HPDE6-E6E7 (cell line): ENCODE results near the gene PAGE1.
"Not testable (repeated sequence)": the region's sequence is repeated elsewhere in the genome, so short reads cannot be mapped to it uniquely, and the experiment has no call there.

ENCODE experiments used
- DNase-seq: peaks from one replicate; pipeline ENCODE4 v3.0.0; 2011; ENCODE audit warnings: missing footprints; ENCODE audit errors: extremely low spot score

Gene PAGE1

DNA sequence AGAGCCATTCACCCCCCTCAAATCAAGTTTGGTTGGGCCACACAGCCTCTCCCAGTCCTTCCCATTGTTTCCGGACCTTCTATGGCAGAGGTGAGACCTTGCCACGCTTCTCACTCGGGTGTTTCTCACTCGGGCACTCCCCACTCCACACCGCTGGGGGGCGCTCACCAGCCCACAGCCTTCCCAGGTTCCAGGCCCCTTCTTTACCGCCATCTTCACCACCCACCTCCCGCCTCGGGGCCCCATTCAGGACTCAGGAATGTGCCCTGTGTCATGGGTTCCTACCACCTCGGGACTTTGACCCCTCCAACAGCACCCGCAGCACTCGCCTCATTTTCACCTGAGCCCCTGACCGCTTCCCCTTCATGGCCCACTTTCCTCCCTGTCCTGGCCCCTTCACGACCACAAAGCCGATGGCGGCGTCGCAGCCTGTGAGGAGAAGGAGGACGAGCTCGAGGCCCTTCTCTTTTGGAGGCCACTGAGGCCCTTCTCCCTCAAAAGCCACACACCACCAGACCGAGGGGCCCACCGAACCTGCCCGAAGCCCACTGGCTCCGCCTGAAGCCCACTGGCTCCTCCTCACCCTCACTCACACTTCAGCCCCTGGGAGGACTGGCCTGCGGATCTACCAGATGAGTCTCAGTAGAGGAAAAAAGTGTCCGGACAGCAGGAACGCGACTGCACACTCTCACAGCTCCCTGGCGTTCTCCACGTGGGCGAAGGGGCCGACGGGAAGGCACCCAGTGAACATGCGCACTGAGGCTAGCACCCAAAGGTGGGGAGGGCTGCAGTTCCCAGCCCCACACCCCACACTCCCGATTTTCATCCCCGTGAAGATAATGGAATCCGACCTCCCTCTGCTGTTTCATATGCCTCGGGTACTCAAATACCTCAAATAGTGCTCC lies at the start of gene PAGE1:
PAGE1 (minus strand) TSS at position 709 of the 905 bp plus-strand sequence. CDS start 1,214 bp downstream, outside the sequence.
- no peak for DNase-seq

- DNase-seq = not testable (repeated sequence)
Measured at GRCh38 chrX:49741501-49741900, 45.7 kb upstream of the PAGE1 start.

- DNase-seq = no peak
Measured at GRCh38 chrX:49727847-49728246, 32.1 kb upstream of the PAGE1 start.

DNA sequence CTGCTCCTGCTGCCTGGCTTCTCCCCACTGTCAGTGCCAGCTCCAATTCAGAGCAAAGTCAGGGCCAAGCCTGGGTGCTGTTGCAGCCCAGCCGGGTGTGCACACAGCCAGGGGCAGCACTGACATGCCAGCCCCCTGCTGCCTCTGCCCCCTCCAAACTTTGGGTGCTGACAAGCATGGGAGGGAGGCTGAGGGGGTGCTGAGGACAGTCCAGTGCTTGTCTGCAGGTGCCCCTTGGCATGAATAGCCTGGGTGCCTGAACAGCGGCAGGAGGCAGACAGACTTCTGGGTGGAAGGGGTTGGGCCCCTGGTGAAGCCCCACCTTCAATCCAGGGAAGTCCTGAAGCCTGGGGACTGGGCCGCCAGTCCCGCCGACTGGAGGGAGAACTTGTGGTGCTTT lies 31.2 kb upstream of the PAGE1 start:
- DNase-seq = no peak

GRCh38 chrX:49725923-49726904 lies 30.4 kb upstream of the PAGE1 start:
- DNase-seq = no peak

DNA sequence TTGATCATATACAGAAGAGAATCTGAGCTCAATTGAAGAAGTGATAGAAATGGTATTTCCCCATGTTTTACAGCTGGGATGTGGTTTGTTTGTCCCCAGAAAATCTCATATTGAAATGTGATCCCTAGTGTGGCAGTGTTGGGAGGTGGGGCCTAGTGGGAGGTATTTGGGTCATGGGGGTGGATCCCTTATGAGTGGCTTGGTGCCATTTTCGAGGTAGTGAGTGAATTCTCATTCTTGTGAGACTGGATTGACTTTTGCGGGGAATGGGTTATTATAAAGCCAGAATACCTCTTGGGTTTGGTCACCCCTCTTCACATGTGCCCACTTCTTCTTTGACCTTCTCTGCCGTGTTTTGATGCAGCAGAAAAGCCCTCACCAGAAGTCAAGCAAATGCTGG lies 29.6 kb upstream of the PAGE1 start:
- DNase-seq = no peak

DNA sequence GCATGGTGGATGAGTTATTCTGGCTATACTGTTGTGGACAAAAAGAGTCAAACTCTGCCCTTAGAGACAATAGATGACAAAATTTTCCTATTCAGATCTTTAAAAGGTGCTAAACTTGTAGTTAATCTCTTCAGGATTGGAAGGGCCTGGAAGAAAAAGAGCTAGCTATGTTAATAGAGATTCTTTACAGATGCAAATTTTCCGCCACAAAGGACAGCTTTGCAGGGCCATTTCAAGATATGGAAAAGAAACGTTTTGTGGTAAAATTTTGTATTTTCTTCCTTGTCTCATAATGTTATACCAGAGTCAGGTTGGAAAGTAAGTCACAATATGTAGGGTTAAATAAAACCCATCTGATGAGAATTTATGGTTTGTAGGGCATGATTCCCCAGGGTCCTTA lies 24.3 kb upstream of the PAGE1 start:
- DNase-seq = not testable (repeated sequence)

GRCh38 chrX:49712577-49712976 lies 16.8 kb upstream of the PAGE1 start:
- no peak for DNase-seq

GRCh38 chrX:49710744-49711319 lies 15.0 kb upstream of the PAGE1 start:
- no peak for DNase-seq

GRCh38 chrX:49704691-49705404 lies 9.1 kb upstream of the PAGE1 start:
- DNase-seq = no peak

- no peak for DNase-seq
Measured at GRCh38 chrX:49701933-49702332, 6.1 kb upstream of the PAGE1 start.

- DNase-seq = no peak
Measured at GRCh38 chrX:49701323-49701722, 5.5 kb upstream of the PAGE1 start.

DNA sequence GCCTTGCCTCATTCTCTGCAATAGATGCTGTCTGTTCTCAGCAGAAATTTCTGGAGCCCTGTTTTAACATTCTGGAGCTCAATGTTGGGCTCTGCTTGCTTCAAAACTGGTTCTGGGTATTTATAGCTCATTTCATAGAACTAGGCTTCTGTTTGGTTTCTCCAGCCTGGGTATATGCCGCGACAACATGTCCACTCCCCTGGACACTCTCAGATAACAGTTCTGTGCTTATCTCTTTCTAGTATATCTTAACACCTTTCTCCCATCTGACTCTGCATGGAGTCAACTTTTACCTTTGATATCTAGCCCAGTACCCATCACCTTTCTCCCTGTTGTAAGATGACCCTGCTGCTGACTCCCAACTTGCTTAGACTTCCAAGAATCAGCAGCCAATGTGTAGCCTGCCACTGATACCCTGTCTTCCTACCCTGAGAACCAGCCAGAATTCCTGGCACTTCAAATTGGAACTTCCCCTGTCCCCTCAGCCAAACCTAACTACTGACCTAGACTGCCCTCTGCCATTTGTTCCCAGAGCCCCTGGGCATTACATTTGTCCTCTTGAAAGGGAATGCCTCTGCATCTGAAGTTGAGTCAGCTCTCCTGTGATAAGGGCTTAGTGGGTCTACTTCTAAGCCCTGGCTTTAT lies 20.6 kb downstream of the PAGE1 start:
- no peak for DNase-seq

DNA sequence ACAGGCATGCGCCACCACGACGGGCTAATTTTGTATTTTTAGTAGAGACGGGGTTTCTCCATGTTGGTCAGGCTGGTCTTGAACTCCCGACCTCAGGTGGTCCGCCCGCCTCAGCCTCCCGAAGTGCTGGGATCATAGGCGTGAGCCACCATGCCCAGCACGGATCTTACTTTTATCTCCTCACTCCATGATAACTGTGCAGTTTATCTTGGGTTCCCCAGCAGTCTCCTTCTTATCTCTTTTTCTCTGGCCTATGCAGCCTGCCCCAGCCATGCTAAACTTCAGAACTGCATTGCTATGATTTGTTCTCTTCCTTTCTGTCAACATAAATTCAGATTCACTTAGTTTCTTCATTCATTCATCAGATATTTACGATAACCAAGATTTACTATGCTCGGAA lies 22.4 kb downstream of the PAGE1 start:
- DNase-seq = no peak

DNA sequence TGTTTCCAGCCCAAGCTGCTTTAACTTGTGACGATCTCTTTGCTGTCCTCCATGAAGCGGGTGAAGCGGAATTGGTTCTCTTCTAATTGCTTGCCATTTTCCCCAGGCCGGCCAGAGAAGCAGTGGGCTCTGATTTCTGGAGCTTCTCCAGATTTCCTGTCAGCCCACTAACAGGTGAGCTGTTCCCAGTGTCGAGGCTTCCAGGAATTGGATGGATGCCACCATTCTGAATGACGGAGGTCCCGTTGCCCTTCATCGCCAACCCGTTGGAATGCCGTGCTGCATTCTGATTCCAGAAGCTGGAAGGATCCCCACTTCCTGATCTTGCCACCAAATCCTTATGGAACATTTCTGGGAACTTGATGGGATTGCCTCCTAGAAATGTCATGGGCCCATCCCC lies 31.0 kb downstream of the PAGE1 start:
- no peak for DNase-seq

DNA sequence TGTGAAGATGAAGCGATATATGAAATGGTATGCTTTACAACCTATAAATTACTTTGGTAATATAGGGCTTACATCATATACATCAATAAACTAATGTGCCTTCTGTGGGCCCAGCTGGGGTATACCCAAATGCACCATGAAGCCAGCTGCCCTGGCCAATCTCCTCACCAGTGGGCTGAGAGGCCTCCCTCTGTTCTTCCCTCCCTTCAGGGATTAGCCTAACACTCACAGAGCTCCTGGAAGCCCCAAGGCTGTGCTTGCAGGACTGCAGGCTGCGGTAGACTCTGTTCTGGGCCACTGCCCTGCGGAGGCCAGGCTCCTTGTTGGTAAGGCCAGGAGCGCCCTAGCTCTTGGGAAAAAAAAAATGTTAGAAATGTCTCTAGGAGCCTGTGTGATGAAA lies 33.9 kb downstream of the PAGE1 start:
- DNase-seq = no peak

DNA sequence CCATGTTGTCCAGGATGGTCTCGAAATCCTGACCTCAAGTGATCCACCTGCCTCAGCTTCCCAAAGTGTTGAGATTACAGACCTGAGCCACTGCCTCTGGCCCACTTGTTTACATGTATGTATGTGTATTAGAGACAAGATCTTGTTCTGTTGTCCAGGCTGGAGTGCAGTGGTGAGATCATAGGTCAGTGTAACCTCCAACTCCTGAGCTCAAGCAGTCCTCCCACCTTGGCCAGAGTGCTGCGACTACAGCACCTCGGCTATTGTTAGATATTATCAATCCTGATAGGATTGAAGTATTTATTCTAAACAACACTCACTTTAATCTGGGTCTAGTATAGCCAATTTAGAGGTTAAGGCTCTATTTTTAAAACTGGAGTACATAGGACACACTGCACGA lies 36.0 kb downstream of the PAGE1 start:
- DNase-seq = no peak

DNA sequence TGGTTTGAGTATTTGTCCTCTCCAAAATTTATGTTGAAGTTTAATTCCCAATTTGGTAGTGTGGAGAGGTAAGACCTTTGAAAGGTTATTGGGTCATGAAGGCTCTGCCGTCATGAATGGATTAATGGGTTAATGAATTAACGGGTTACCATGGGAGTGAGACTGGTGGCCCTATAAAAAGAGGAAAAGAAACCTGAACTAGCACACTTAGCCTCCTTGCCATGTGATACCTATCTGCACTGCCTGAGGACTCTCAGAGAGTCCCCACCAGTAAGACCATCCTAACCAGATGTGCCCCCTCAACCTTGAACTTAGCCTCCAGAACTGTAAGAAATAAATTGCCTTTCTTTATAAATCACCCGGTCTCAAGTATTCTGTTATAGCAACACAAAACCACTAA lies 39.3 kb downstream of the PAGE1 start:
- no peak for DNase-seq

DNA sequence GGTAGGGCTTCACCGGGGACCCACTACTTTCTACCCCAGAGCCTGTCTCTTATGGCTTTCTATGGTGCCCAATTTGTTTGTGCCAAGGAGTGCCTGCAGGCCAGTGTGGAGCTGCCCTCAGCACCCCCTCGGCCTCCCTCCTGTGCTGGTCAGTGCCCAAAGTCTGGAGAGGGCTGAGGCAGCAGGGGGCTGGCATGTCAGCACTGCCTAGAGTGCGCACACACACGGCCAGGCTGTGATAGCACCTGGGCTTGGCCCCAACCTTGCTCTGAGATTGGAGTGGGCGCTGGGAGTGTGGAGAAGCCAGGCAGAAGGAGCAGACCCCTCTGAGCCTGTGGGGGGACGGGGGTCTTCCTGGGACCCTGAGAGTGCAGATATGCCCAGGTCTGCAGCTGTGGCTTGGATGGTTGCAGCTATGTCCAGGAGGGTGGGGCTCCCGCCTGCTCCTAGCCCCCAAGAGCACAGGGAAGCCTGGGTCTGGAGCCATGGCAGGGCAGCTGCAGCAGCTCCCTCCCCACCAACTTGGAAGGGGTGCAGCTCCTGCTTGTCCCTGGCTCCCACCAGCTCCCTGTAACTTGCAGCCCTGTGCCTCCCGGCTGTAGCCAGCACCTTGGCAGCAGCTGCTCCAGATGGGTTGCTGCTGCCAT lies 50.7 kb downstream of the PAGE1 start:
- no peak for DNase-seq
